Measurements from ENCODE around the gene TMEM150B.

Gene TMEM150B

GRCh38 chr19:55276720-55277430, 48.3 kb downstream of the TMEM150B start:
- no peak for DNase-seq (ENCODE audit: low read depth)

DNA sequence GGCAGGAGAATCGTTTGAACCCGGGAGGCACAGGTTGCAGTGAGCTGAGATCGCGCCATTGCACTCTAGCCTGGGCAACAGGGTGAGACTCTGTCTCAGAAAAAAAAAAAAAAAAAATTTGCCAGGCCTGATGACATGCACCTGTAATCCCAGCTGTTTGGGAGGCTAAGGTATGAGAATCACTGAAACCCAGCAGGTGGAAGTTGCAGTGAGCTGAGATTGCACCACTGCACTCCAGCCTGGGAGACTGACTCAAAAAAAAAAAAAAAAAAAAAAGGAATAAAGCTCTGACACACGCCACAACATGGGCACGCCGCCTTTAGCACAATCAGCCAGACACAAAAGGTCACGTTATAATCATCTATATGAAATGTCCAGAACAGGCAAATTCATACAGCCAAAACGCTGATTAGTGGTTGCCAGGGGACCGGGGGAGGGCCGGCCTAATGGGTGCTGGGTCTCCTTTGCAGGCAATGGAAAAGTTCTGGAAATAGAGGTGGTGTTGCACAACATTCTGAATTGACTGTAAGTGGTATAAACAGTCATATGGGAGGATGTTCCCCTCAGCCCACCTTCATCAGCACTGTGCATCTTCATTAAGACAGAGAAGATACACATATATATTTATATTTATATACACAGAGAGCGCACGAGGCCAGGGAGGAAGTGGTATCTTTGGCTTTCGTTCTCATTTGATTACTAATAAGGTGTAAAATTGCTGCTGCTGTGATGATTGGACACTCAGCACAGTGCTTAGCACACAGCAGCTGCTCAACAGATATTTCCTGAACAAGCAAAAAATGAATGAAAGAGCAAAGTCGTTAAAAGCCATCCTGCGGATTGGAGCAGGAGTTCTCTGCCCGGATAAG, 49.1 kb downstream of the TMEM150B start:
- no peak for DNase-seq (ENCODE audit: low read depth)

DNA sequence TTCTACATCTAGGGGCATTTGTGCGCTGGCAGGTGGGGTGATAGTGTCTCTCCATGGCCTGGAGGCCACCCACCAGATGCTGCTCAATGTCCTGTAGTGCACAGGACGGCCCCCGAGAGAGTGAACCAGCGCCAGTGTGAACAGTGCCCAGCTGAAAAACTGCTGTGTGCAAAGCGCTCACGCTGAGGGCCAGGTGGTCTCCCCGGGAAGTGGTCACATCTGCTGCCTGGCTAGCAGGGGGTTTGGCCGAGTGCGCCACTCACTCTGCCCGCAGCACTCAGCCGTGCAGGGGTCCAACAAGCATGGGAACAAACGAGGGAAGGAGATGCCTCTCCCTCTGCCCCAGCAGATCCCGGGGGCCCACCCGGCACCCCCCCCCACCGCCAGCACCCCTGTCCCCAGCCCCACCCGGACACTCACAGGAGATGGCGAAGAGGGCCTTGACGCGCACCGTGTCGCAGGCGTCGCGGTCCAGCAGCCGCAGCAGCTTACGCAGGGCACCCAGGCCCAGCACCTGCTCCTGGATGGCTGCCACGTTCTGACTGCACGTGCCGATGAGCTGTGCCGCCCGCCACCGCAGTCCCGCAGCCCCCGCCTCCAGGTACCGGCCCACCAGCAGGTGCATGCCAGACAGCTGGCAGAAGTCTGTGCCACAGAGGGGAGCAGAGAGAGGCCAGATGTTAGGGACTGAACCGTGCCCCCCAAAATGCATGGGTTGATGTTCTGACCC, 51.0 kb downstream of the TMEM150B start:
- no peak for DNase-seq (ENCODE audit: low read depth)

DNA sequence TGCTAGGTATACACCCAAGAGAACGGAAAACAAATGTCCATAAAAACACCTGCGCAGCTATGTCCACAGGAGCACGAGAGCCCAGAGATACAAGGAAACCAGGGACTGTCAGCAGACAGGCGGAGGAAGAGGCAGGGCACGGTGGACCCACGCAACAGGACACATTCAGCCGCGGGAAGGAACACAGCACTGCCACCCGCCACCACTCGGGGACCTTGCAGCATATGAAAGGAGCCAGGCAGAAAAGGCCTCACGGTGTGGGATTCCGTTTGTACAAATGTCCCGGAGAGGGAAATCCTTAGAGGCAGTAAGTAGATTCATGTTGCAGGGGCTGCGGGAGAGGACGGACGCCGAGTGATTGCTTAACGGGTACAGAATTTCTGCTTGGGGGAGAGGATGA, 53.0 kb downstream of the TMEM150B start:
- DNase-seq (ENCODE audit: low read depth): no peak

- DNase-seq (ENCODE audit: low read depth): no peak
Observed at GRCh38 chr19:55270172-55270942, 54.8 kb downstream of the TMEM150B start.

DNA sequence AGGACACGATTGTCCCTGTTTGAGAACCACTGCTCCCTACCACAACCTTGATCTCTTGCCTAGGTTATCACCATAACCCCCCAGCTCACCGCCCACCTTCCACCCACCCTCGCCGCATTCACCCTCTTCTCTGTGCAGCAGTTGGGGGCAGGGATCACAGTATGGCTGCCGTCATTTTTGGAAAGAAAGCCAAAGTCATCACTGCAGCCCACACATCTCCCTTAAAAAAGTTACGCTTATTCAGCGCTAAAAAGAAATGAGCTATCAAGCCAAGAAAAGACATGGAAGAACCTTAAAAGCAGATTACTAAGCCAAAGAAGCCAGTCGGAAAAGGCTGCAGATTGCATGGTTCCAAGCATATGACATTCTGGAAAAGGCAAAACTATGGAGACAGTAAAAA, 55.8 kb downstream of the TMEM150B start:
- no peak for DNase-seq (ENCODE audit: low read depth)

DNA sequence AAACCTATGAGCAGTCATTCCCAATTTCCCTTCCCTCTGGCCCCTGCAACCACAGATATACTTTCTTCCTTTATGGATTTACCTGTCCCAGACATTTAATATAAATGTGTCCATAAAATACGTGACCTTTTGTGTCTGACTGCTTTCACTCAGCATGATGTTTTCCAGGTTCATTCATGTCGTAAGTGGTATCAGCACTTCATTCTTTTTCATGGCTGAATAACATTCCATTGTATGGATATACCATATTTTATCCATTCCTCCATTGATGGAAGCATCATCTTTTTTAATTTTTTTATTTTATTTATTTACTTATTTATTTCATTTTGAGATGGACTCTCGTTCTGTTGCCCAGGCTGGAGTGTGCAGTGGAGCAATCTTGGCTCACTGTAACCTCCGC, 58.3 kb downstream of the TMEM150B start:
- DNase-seq (ENCODE audit: low read depth): no peak

GRCh38 chr19:55266404-55266803, 58.7 kb downstream of the TMEM150B start:
- DNase-seq (ENCODE audit: low read depth): no peak

GRCh38 chr19:55265723-55266386, 59.3 kb downstream of the TMEM150B start:
- DNase-seq (ENCODE audit: low read depth): no peak

- no peak for DNase-seq (ENCODE audit: low read depth)
Observed at GRCh38 chr19:55265173-55265572, 60.0 kb downstream of the TMEM150B start.

- DNase-seq (ENCODE audit: low read depth): peak; percentile 75
Observed at GRCh38 chr19:55264531-55264930, 60.6 kb downstream of the TMEM150B start.
